Ishikawa (cell line): ENCODE data around the gene SCGB3A2.

Source experiments
- EP300 ChIP-seq: IDR thresholded peaks from 2 replicates; pipeline ENCODE4 v1.6.1; 2012; ENCODE audit warnings: borderline replicate concordance
- TAF1 ChIP-seq: IDR thresholded peaks from 2 replicates; pipeline ENCODE4 v1.6.1; 2012; ENCODE audit warnings: low read depth, mild to moderate bottlenecking
- ZBTB7A ChIP-seq: IDR thresholded peaks from 2 replicates; pipeline ENCODE4 v1.6.1; 2012; ENCODE audit warnings: low read depth
- TF ChIP-seq, protein P1 (sequence below): IDR thresholded peaks from 2 replicates; pipeline ENCODE4 v1.6.1; 2012; ENCODE audit warnings: low read depth, mild to moderate bottlenecking

DNA sequence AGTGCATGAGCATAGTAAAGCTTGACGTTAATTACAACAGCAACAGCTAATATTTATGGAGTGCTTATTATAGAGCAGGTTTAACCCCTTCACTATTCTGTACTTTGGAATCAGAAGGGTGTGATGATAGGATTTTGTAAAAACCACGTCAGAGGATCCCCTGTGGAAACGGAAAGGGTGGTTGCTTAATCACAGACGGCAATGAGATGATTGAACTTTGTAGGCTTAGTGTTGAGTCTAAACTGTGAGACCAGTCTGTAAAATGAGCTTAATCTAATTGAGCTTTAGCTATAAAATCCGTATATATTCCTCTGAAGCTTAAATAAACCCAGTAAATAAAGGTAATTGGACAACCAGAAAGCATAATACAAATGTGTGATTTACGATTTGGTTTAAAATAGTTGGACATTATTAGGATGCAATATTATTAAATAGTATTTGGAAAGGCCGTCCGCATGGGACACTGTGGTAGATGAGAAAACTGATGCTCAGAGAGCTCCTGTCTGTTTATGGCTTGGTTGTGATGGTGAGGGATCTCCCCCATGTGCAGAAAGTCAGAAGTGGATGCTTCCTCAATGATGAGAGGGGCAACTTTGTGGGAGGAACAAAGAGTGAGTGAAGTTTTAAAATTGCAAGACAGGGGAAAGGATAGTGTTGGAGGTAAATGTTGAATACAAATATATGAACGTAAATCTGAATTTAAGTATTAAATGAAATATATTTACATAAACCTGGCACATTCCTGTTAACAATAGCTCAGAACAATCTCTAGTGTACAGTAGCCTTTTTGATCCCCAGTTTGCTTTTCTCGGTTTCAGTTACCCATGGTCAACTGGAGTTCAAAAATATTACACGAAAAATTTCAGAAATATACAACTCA, 23.4 kb upstream of the SCGB3A2 start:
- TF ChIP-seq, protein P1, sequence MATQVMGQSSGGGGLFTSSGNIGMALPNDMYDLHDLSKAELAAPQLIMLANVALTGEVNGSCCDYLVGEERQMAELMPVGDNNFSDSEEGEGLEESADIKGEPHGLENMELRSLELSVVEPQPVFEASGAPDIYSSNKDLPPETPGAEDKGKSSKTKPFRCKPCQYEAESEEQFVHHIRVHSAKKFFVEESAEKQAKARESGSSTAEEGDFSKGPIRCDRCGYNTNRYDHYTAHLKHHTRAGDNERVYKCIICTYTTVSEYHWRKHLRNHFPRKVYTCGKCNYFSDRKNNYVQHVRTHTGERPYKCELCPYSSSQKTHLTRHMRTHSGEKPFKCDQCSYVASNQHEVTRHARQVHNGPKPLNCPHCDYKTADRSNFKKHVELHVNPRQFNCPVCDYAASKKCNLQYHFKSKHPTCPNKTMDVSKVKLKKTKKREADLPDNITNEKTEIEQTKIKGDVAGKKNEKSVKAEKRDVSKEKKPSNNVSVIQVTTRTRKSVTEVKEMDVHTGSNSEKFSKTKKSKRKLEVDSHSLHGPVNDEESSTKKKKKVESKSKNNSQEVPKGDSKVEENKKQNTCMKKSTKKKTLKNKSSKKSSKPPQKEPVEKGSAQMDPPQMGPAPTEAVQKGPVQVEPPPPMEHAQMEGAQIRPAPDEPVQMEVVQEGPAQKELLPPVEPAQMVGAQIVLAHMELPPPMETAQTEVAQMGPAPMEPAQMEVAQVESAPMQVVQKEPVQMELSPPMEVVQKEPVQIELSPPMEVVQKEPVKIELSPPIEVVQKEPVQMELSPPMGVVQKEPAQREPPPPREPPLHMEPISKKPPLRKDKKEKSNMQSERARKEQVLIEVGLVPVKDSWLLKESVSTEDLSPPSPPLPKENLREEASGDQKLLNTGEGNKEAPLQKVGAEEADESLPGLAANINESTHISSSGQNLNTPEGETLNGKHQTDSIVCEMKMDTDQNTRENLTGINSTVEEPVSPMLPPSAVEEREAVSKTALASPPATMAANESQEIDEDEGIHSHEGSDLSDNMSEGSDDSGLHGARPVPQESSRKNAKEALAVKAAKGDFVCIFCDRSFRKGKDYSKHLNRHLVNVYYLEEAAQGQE, result no peak
- no peak for TF ChIP-seq EP300
- TF ChIP-seq ZBTB7A, result no peak
- no peak for TF ChIP-seq TAF1
